Measurements from ENCODE around the gene TARDBP.
A peak's percentile ranks its signal among the peaks of the same experiment; 100 is the strongest.
"Not testable (repeated sequence)": the region's sequence is repeated elsewhere in the genome, so short reads cannot be mapped to it uniquely, and the experiment has no call there.

TARDBP gene

DNA sequence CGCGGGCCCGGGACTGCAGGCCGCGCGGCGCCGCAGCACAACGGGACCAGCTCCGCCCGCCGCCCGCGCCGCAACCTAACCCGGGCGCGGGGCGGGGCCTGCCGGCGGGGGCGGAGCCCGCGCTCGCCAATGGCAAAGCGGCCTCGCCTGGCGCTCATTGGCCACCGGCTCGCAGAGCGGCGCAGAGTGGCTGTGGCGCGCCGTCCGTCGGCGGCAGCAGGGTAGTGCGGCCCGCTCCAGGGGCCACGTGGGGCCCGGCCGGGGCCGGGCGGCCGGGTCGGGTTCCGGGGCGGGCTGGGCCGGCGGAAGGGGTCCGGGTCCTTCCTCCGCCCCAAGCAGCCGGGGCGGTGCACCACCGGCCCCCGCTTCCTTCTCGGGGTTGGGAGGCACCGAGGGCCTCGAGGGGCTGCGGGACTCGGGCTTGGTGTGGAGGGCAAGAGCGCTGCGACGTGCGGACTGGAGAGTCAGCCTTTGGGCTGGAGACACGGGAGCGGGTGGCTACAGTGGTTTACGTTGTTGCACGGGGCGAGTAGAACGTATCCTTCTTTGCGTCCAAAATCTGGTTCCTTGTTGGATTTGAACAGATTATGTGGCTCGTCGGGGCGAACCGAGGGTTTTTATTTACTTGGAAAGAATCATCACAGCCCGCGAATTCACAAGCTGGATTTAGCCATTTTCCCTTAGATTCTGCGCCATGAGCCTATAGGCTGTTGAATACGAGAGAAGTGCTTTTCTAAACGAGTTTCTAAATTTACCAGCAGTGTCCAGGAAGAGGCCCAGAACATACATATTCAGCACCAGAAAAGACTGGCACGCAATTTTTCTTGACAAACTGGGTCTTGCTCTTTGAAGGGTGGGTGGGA, 47.7 kb downstream of the TARDBP start, which contains the start of gene SRM:
TSS of gene SRM (minus strand) at position 51 of the 863 bp plus-strand sequence. CDS start 75 bp downstream, outside the sequence.
- peak; percentile 96 for DNase-seq (ENCODE audit: low read depth)

DNA sequence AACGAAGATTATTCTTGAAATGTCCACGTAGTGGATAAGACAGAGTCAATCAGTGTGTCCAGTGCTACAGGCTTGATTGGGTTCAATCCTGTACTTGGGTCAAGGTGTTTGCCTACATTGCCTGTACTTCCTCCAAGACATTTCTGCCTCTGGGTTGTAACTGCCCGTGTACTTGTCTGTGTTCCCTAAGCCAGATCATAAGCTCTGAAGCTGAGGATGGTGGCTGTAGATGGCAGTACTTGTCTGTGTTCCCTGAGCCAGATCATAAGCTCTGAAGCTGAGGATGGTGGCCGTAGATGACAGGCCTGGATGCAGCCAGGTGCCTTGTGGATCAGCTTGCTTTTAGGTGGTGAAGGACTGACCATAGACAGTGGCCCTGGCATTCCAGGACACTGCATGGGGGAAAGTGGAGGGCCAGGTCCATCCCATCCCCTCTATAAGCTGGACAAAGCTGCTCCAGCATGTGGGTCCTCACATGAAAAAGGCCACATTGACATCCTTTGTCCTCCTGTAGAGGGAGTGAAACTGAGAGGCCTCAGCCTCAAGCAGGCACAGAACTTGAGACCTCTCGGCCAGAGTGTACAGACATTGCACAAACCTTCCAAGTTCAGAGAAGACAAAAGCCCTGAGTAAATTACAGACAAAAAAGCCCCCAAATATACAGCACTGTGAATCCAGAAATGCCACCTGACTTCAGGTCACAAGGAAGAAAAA, 49.4 kb downstream of the TARDBP start:
- DNase-seq (ENCODE audit: low read depth), result no peak

DNA sequence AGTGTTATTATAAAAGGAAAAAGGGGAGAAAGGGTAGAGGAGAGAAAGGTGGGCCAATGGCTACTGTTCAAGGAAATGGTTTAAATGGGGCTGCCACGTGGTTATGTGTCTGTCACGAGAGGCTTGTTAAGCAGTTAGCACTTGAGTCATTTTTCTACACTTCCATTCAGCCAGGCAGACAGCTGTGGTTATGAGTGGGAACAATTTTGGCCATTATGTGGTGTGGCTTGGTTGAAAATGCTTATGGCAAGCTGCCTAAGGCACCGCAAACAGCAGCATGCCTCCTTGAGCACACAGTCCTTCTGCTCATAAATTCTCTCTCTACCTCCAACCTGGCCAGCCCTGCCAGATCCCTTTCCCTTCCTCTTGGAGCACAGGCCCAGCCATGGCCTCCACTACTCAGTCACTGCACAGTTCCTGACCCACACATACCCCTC, 50.5 kb downstream of the TARDBP start:
- DNase-seq (ENCODE audit: low read depth), result no peak

DNA sequence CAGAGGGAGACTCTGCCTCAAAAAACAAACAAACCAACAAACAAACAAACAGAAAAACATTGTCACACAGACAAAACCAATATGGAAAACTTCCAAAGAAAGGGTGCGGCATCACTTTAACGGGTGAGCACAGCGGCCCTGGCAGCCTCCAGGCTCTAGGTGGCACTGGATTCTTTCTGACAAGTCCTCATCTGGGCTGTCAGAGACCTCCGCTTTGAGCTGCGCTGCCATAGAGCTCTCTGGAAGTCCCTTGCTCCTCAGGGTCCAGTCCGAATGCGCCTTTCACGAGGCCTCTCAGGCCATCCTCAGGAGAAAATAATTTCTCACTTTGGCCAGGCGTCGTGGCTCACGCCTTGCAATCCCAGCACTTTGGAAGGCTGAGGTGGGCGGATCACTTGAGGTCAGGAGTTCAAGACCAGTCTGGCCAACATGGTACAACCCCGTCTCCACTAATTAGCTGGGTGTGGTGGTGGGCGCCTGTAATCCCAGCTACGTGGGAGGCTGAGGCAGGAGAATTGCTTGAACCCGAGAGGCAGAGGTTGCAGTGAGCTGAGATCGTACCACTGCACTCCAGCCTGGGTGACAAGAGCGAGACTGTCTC, 51.6 kb downstream of the TARDBP start:
- DNase-seq (ENCODE audit: low read depth), result not testable (repeated sequence)

DNA sequence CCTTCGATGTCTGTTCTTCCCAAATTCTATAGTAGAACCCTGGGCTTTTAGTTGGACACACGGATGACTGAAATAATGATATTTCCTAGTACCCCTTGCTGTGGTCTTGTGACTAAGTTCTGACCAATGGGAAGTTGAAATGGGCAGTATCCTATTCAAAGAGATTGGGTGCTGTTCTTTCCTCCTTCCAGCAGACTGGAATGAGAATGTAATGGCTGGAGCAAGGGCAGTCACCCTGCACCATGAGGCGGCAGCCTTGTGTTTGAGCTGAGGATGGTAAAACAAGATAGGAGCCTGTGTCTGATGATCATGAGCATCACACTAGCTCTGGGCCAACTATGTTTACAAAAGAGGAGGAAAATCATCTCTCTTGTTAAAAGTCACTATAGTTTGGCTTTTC, 52.5 kb downstream of the TARDBP start:
- no peak for DNase-seq (ENCODE audit: low read depth)

DNA sequence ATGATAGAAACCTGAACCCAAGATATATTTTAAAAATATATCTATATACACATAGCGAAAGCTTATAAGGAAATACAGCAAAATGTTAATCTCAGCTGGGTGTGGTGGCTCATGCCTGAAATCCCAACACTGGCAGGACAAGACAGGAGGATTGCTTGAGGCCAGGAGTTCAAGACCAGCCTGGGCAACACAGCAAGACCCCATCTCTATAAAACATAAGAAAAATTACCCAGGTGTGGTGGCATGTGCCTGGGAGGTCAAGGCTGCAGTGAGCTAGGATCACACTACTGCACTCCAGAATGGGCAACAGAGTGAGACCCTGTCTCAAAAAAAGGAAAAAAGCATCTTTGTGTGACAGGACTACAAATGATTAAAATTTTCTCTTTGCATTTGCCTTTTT, 53.3 kb downstream of the TARDBP start:
- DNase-seq (ENCODE audit: low read depth), result no peak

DNA sequence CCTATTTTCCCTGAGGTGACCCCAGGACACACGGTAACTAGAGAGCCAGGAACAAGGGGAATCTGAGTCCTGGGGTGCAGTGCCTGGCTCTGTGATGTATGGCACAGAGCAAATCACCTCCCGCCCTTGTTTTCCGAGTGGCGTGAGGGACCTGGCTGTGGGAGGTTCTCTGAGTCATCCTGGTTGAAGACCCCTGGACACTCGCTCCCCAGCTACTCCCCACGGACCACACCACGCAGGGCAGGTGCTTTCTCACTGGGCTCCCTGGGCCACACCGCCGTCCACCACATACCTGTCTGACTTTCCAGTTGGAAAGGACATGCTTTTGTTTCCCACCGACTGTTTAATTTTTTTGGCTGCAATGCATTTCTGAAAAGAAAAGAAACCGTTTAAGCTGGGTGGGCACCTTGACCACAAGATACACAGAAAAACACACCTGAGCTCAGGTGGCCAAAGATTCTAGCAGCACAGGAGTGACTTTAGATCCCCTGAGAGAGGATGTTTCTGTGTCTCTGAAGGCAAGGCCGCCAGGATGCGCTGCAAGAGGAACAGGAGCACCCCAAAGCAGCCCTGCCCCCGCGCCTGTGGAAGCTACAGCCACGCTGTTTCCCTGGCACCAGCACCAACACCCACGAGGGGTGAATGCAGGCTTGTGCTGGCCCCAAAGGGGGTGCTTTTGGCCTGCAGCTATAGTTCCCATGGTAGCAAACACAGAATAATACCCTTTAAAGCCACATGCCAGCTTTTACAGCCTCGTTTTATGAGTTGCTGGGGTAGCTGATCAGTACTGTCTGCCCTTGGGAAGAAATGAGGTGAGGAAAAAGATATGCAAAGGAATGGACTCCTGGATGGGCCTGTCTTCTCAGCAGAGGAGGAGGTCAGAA, 55.5 kb downstream of the TARDBP start:
- no peak for DNase-seq (ENCODE audit: low read depth)

DNA sequence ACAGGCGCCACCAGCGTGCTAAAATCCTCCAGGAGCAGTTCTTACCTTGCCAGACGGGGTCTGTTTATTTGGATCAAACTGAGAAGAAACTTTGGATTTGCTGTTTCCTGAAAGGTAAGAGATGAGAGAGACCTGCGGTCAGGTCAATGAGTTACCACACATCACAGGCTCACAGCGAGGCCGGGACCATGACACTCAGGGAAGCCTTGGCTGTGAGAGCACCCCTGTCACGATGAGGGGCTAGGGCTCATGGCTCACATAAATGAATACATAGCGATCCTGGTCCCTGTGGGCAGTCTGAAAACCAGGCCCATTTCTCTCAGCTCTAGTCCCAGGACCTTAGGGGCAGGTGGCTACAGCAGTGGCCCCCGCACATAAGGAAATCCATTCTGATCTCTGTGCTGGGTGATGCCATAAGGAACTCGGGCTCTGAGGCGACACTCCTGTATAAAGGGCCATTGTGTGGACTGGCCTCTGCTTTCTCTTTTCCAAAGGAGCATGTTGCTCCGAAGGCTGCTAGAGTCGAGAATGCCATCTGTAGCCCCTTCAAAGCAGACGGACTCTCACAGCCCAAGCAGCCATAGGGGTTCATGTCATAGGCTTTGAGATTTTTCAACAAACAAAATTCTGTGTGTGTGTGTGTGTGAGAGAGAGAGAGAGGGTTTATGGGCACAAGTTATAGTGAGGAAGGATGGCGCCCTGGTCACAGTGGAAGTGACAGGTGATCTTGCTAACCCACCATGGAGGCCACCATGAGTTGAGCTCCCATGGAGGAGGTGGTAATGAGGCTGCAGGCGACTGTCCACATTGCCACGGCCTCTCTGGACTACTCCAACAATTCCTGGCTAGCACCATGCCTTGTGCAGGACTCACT, 56.4 kb downstream of the TARDBP start:
- DNase-seq (ENCODE audit: low read depth), result no peak

DNA sequence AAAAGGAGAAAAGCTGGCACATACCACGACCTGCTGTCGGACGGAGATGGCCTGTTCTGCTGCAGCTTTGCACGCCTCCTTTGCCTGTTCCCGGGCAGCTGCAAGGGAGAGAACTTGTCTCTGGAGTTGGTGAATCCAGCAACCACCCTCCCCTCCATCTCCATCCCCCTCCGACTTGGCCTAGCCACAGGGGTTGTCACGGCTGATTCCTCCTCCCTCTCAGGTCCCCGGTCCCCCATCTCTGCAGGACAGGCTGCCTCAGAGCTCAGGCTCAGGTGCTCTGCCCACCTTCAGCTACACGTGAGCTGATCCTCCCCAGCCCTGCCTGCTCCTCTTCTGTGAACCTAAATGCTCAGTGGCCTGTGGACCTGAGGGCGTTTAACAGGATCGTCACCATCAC, 58.4 kb downstream of the TARDBP start:
- DNase-seq (ENCODE audit: low read depth), result no peak

DNA sequence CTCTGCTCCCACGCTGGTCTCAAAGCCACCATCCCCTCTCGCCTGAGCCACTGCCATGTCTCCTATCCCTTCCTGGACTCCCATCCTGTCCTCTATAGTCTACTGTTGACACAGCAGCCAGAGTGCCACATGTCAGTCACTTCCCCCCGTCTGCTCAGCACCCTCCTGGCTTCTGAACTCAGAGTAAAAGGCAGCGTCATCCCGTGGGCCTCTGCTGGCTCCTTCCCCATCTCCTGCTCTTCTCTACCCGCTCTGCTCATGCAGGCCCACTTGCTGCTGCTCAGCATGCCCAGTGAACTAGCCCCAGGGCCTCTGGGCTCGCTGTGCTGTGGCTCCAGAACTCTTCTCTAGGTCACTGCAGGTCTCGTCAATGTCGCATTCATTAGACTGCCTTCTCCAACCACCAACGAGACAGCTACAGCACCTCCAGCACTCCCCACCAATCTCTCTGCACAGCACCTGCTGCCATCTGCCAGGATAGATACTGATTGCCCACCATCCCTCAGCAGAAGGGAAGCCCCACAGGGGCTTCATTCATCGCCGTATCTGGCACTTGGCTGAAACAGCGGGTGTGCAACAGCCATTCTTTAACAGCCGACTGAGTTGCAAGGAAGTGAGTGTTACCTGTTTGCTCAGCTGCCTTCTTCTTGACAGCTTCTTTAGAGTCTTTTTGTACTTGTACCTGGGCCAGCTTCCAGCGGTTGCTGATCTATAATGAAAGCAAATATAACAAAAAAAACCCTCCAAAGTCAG, 59.2 kb downstream of the TARDBP start:
- no peak for DNase-seq (ENCODE audit: low read depth)

DNA sequence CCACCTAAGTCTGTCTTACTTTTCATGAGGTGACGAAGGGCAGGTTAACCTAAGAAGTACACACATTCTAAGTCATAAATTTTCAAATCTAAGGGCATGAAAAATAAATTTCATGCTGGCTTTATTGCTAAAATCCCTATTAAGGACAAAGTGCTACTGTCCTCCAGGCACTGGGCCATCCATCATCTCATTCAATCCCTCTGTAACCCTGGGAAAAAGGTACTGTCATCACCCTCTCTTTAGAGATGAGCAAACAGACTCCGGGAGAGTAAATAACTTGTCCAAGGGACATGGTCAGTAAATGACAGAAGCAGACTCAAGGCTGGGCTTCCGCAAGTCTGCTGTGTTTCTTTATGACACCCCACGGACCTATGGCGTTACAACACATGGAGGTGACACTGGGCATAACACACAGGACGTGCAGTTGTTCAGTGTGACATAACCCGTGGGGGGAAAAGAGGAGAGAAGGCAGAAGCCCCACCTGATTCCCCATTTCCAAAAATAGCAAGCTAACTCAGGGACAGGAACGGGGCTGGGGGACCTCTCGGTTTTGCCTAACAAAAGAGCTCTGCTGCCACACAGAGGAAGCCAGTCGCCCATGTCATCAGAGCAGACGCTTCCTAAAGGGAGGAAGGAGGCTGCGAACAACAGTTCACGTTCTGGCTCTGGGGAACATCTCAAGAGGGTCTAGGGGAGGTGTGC, 59.9 kb downstream of the TARDBP start:
- no peak for DNase-seq (ENCODE audit: low read depth)

DNA sequence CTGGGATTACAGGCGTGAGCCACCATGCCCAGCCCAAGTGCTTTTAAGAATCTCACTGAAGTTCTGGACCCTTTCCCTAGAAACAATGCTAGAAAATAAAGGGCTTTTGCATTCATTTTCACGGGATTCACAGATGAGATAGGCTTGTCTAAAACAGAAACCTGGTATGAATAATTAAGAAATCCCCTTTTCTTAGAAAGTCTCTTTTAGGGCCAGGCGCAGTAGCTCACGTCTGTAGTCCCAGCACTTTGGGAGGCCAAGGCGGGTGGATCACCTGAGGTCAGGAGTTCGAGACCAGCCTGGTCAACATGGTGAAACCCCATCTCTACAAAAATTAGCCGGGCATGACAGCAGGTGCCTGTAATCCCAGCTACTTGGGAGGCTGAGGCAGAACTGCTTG, 60.9 kb downstream of the TARDBP start:
- DNase-seq (ENCODE audit: low read depth), result not testable (repeated sequence)
